K562 (cell line): ENCODE data around the gene KIR2DL3. TPM values are rescaled to one million over a fixed set of nuclear protein-coding genes. Genes with fewer than 3 reads are reported as not detected.

Source experiments
- ATAC-seq: fragments of 200-7000 bp; cut with Tn5 transposase; 3 replicates; pipeline ENCODE4 v1.9.1; 2020; ENCODE audit warnings: moderate library complexity
- BruUV-seq: library from RNA; stranded (reverse); fragments of 400-500 nt; replicated peaks from 2 replicates; lab custom pipeline; 2021; lab: Mats Ljungman, UMichigan
- CTCF ChIA-PET: fragments of 300-600 bp; formaldehyde crosslinking; extraction: SDS; loops from one replicate; lab custom pipeline; 2021; ENCODE audit warnings: low intra/inter-chr PET ratio; lab: Yijun Ruan, JAX
- POLR2A ChIA-PET: fragments of 300-600, 350-650 bp; sonication (Branson Sonifier 250); formaldehyde crosslinking; extraction: SDS; loops from one replicate; lab custom pipeline; 2021; ENCODE audit warnings: antibody characterized with exemption, inconsistent platforms; lab: Yijun Ruan, JAX
- DNase-seq, 4 experiments: peaks; one replicate each; pipeline versions ENCODE4 v3.0.0 to v3.0.0-alpha.2; 2011 to 2018; ENCODE audit warnings: low spot score in 3 of 4, mixed read lengths in 3 of 4; ENCODE audit errors: extremely low read depth in 1 of 4
- FAIRE-seq: peaks from 2 replicates; lab custom pipeline; 2011; peaks lifted over from hg19 to GRCh38; lab: Jason Lieb, UNC
- H2AFZ ChIP-seq: 2 replicates; pipeline ENCODE4 v1.6.0; 2011; ENCODE audit warnings: low read depth, low read length, control low read depth, inconsistent platforms
- H3K27ac ChIP-seq: fragments of 200-600 bp; 3 replicates; pipeline ENCODE4 v1.8.0; 2011; ENCODE audit warnings: low read depth, mild to moderate bottlenecking, control low read depth, inconsistent platforms, low read length, moderate library complexity, mixed read lengths; ENCODE audit errors: extremely low read depth
- H3K27me3 ChIP-seq, 2 experiments: fragments of 300-600 bp in 1 of 2; 2 replicates in 1 of 2; 3 replicates in 1 of 2; pipeline versions ENCODE4 v1.6.0 to v1.8.0; 2011; ENCODE audit warnings: inconsistent platforms in 2 of 2, low read length in 2 of 2, mild to moderate bottlenecking in 1 of 2, mixed read lengths in 1 of 2, moderate library complexity in 1 of 2; ENCODE audit not compliant: control insufficient read depth in 2 of 2, insufficient read depth in 2 of 2
- H3K36me3 ChIP-seq: fragments of 300-600 bp; 3 replicates; pipeline ENCODE4 v1.8.0; 2011; ENCODE audit warnings: mild to moderate bottlenecking, low read length, inconsistent platforms; ENCODE audit not compliant: control insufficient read depth, insufficient read depth
- H3K4me1 ChIP-seq, 2 experiments: fragments of 200-600 bp in 1 of 2; replicated peaks in 1 of 2; 2 replicates in 1 of 2; 3 replicates in 1 of 2; pipeline versions ENCODE4 v1.5.1 to v1.8.0; 2011; ENCODE audit warnings: inconsistent platforms in 2 of 2, low read length in 2 of 2, mild to moderate bottlenecking in 1 of 2, mixed read lengths in 1 of 2, moderate library complexity in 1 of 2; ENCODE audit not compliant: control insufficient read depth in 2 of 2, insufficient read depth in 2 of 2
- H3K4me2 ChIP-seq: 2 replicates; pipeline ENCODE4 v1.6.1; 2011; ENCODE audit warnings: low read length, control low read depth, inconsistent platforms, mixed read lengths; ENCODE audit not compliant: insufficient read depth
- H3K4me3 ChIP-seq: fragments of 200-600 bp; sonication (generic), shearing (Covaris generic); 2 replicates; pipeline ENCODE4 v1.5.1; 2016; ENCODE audit warnings: control low read depth, inconsistent platforms
- H3K79me2 ChIP-seq: fragments of 200-600 bp; 3 replicates; pipeline ENCODE4 v1.8.0; 2011; ENCODE audit warnings: low read length, inconsistent platforms; ENCODE audit not compliant: control insufficient read depth, insufficient read depth
- H3K9ac ChIP-seq, 2 experiments: 2 replicates each; pipeline versions ENCODE4 v1.6.0 to v1.6.1; 2011; ENCODE audit warnings: low read depth in 2 of 2, low read length in 2 of 2, control low read depth in 1 of 2, inconsistent platforms in 1 of 2, mild to moderate bottlenecking in 1 of 2, mixed read lengths in 1 of 2; ENCODE audit not compliant: insufficient read depth in 1 of 2
- H3K9me1 ChIP-seq: one replicate; pipeline ENCODE4 v1.6.0; 2011; ENCODE audit warnings: inconsistent platforms, mild to moderate bottlenecking, low read length, moderate library complexity; ENCODE audit not compliant: control insufficient read depth, insufficient read depth
- H3K9me3 ChIP-seq: replicated peaks from 2 replicates; pipeline ENCODE4 v1.5.1; 2011; ENCODE audit warnings: low read depth, low read length, inconsistent platforms; ENCODE audit not compliant: control insufficient read depth, insufficient read depth
- H4K20me1 ChIP-seq: replicated peaks from 2 replicates; pipeline ENCODE4 v1.6.1; 2011; ENCODE audit warnings: low read length, inconsistent platforms, mixed read lengths; ENCODE audit not compliant: control insufficient read depth, insufficient read depth
- E2F3 ChIP-seq: fragments of 250-450 bp; sonication (Bioruptor Pico); IDR thresholded peaks from 2 replicates; pipeline ENCODE4 v1.4.0; 2020; ENCODE audit warnings: mild to moderate bottlenecking
- HIVEP1 ChIP-seq: fragments of 250-450 bp; sonication (Bioruptor Pico); IDR thresholded peaks from 2 replicates; pipeline ENCODE4 v1.4.0; 2020; ENCODE audit warnings: mild to moderate bottlenecking
- MYBL2 ChIP-seq, 2 experiments: fragments of 450-650 bp in 1 of 2; sonication (generic) in 1 of 2; formaldehyde crosslinking in 1 of 2; IDR thresholded peaks; 2 replicates each; pipeline versions ENCODE4 v1.6.1 to v1.8.1; 2017 to 2022; ENCODE audit warnings: borderline replicate concordance in 1 of 2, inconsistent platforms in 1 of 2, low read depth in 1 of 2, mild to moderate bottlenecking in 1 of 2, missing genetic modification reagents in 1 of 2, moderate library complexity in 1 of 2
- PPARD ChIP-seq: fragments of 250-450 bp; sonication (Bioruptor Pico); IDR thresholded peaks from 2 replicates; pipeline ENCODE4 v1.8.0; 2022; ENCODE audit warnings: inconsistent platforms, mild to moderate bottlenecking, moderate library complexity
- RBM14 ChIP-seq: fragments of 200-400 bp; formaldehyde crosslinking; IDR thresholded peaks from 2 replicates; pipeline ENCODE4 v1.6.1; 2018; ENCODE audit warnings: low read depth, mild to moderate bottlenecking, low read length, moderate library complexity, borderline replicate concordance; ENCODE audit not compliant: insufficient read depth
- RREB1 ChIP-seq: fragments of 250-450 bp; sonication (Bioruptor Pico); IDR thresholded peaks from 2 replicates; pipeline ENCODE4 v1.4.0; 2020
- SIN3B ChIP-seq: fragments of 450-650 bp; IDR thresholded peaks from 2 replicates; pipeline ENCODE4 v1.6.1; 2017; ENCODE audit warnings: low read depth, mild to moderate bottlenecking, moderate library complexity
- SIX5 ChIP-seq, 2 experiments: IDR thresholded peaks; 2 replicates each; pipeline ENCODE4 v1.6.1; 2011; ENCODE audit warnings: low read length in 2 of 2, borderline replicate concordance in 1 of 2, low read depth in 1 of 2, mild to moderate bottlenecking in 1 of 2, moderate library complexity in 1 of 2; ENCODE audit not compliant: insufficient read depth in 1 of 2
- SMAD2 ChIP-seq: fragments of 150-350 bp; IDR thresholded peaks from 2 replicates; pipeline ENCODE4 v1.6.1; 2014; ENCODE audit warnings: low read depth, mild to moderate bottlenecking, low read length
- SNIP1 ChIP-seq: fragments of 450-650 bp; IDR thresholded peaks from 2 replicates; pipeline ENCODE4 v1.7.1; 2017; ENCODE audit warnings: low read depth, mild to moderate bottlenecking
- SREBF2 ChIP-seq: sonication (generic); formaldehyde crosslinking; IDR thresholded peaks from 2 replicates; pipeline ENCODE4 v1.4.0; 2020; ENCODE audit warnings: mild to moderate bottlenecking, missing genetic modification reagents
- THRB ChIP-seq: fragments of 450-650 bp; formaldehyde crosslinking; conservative IDR thresholded peaks from 2 replicates; pipeline ENCODE4 v1.4.0; 2022; ENCODE audit warnings: mild to moderate bottlenecking, missing genetic modification characterization
- ZSCAN29 ChIP-seq: fragments of 450-650 bp; IDR thresholded peaks from 2 replicates; pipeline ENCODE4 v1.6.1; 2017
- WGBS: fragments of 100-300 bp; shearing (Covaris generic); methylation state at CpG from one replicate; pipeline ENCODE4 v1.1.6; 2016; ENCODE audit warnings: low coverage, mixed read lengths; ENCODE audit not compliant: insufficient coverage; ENCODE audit errors: missing lambda C conversion rate; 5-methylcytosine and 5-hydroxymethylcytosine counted together
- in situ Hi-C: fragments of 300-500 bp; cut with MboI; formaldehyde crosslinking; loops from 4 replicates; pipeline ENCODE4 v1.15.0; 2018; ENCODE audit warnings: inconsistent platforms, mixed read lengths
- intact Hi-C: fragments of 100-400 bp; cut with micrococcal nuclease; formaldehyde crosslinking; loops from 2 replicates; pipeline ENCODE4 v1.14.2; 2022
- polyA plus RNA-seq, 8 experiments: library from polyadenylated mRNA; depleted of rRNA in 4 of 8; stranded (reverse) in 5 of 8; unstranded in 3 of 8; fragments of >200 nt; fragmentation: Nextera tagmentation in 2 of 8; fragmentation: Illumina TruSeq in 1 of 8; extraction: Ambion mirVana in 2 of 8; extraction: Trizol in 1 of 8; gene quantifications; 2 replicates each; pipeline versions ENCODE4 v1.2.1 to v1.2.3, GENCODE V29; 2011 to 2014; ENCODE audit warnings: inconsistent platforms in 1 of 8, missing spikeins in 1 of 8
- total RNA-seq, 7 experiments: library from RNA; depleted of rRNA in 6 of 7; stranded (reverse); fragments of >200 nt in 6 of 7; fragmentation: Illumina TruSeq in 2 of 7; extraction: Trizol in 2 of 7; gene quantifications; 2 replicates each; pipeline versions ENCODE4 v1.2.1 to v1.2.3, GENCODE V29; 2011 to 2021; ENCODE audit warnings: low replicate concordance in 1 of 7

The KIR2DL3 gene
- total and polyA plus RNA-seq, 9 of the 15 experiments (the other 6 are each of a cell fraction or from before 2014, with no cell fraction given) = not detected

GRCh38 chr19:54795758-54796157 lies 57.4 kb downstream of the KIR2DL3 start:
- Histone ChIP-seq H3K27me3 (peaks cover 4 to 16% of the 10 kb centered on the region in 2 experiments; a peak in 4 of 5 replicates), H2AFZ (no peak overlapping the region), H3K4me1 (no peaks in the 10 kb centered on the region), H3K9ac (no peak overlapping the region), H4K20me1 (no peaks in the 10 kb centered on the region), H3K9me3 (no peaks in the 10 kb centered on the region), H3K4me2 (no peak overlapping the region), H3K9me1 (no peaks in the 10 kb centered on the region), H3K4me3 (no peak overlapping the region), H3K27ac (no peak overlapping the region), H3K79me2 (no peaks in the 10 kb centered on the region)
- ChIA-PET CTCF (no interaction called here), POLR2A (no interaction called here)
- in situ Hi-C loops (no loop called here), intact Hi-C loops (no loop called here)
- no TSS peak for BruUV-seq
- no peak for DNase-seq
- ATAC-seq = no peak
- 5% methylated on average over 1 of the region's 1 CpG for WGBS
- TF ChIP-seq MYBL2 (IDR thresholded peaks at IDR 0.05; ENCODE audit: low read depth) (no peak), MYBL2 (CRISPR knock-in tag; IDR thresholded peaks at IDR 0.05; ENCODE audit: borderline replicate concordance) (no peak), RREB1 (CRISPR knock-in tag) (no peak), SREBF2 (CRISPR knock-in tag) (no peak), HIVEP1 (CRISPR knock-in tag) (no peak), PPARD (CRISPR knock-in tag) (no peak), SIN3B (no peak), SMAD2 (no peak), SIX5 (IDR thresholded peaks at IDR 0.05; ENCODE audit: borderline replicate concordance in 1 of 2, insufficient read depth in 1 of 2, low read depth in 1 of 2, low read length in 2 of 2) (no peak), E2F3 (no peak), THRB (CRISPR knock-in tag) (no peak), ZSCAN29 (no peak), RBM14 (no peak), SNIP1 (no peak)
- TF ChIP-seq, all 486 proteins: peak for 0
- FAIRE-seq = no peak
- no peaks in the 10 kb centered on the region for H3K36me3 ChIP-seq
